K562 (cell line): ENCODE data around the gene ARHGEF16. TPM values are rescaled to one million over a fixed set of nuclear protein-coding genes. Genes with fewer than 3 reads are reported as not detected.

Source experiments
- ATAC-seq: fragments of 200-7000 bp; cut with Tn5 transposase; 3 replicates; pipeline ENCODE4 v1.9.1; 2020; ENCODE audit warnings: moderate library complexity
- BruUV-seq: library from RNA; stranded (reverse); fragments of 400-500 nt; replicated peaks from 2 replicates; lab custom pipeline; 2021; lab: Mats Ljungman, UMichigan
- CTCF ChIA-PET: fragments of 300-600 bp; formaldehyde crosslinking; extraction: SDS; loops from one replicate; lab custom pipeline; 2021; ENCODE audit warnings: low intra/inter-chr PET ratio; lab: Yijun Ruan, JAX
- POLR2A ChIA-PET: fragments of 300-600, 350-650 bp; sonication (Branson Sonifier 250); formaldehyde crosslinking; extraction: SDS; loops from one replicate; lab custom pipeline; 2021; ENCODE audit warnings: antibody characterized with exemption, inconsistent platforms; lab: Yijun Ruan, JAX
- DNase-seq, 4 experiments: peaks; one replicate each; pipeline versions ENCODE4 v3.0.0 to v3.0.0-alpha.2; 2011 to 2018; ENCODE audit warnings: low spot score in 3 of 4, mixed read lengths in 3 of 4; ENCODE audit errors: extremely low read depth in 1 of 4
- FAIRE-seq: peaks from 2 replicates; lab custom pipeline; 2011; peaks lifted over from hg19 to GRCh38; lab: Jason Lieb, UNC
- H2AFZ ChIP-seq: 2 replicates; pipeline ENCODE4 v1.6.0; 2011; ENCODE audit warnings: low read depth, low read length, control low read depth, inconsistent platforms
- H3K27ac ChIP-seq: fragments of 200-600 bp; 3 replicates; pipeline ENCODE4 v1.8.0; 2011; ENCODE audit warnings: low read depth, mild to moderate bottlenecking, control low read depth, inconsistent platforms, low read length, moderate library complexity, mixed read lengths; ENCODE audit errors: extremely low read depth
- H3K27me3 ChIP-seq, 2 experiments: fragments of 300-600 bp in 1 of 2; 2 replicates in 1 of 2; 3 replicates in 1 of 2; pipeline versions ENCODE4 v1.6.0 to v1.8.0; 2011; ENCODE audit warnings: inconsistent platforms in 2 of 2, low read length in 2 of 2, mild to moderate bottlenecking in 1 of 2, mixed read lengths in 1 of 2, moderate library complexity in 1 of 2; ENCODE audit not compliant: control insufficient read depth in 2 of 2, insufficient read depth in 2 of 2
- H3K36me3 ChIP-seq: fragments of 300-600 bp; 3 replicates; pipeline ENCODE4 v1.8.0; 2011; ENCODE audit warnings: mild to moderate bottlenecking, low read length, inconsistent platforms; ENCODE audit not compliant: control insufficient read depth, insufficient read depth
- H3K4me1 ChIP-seq, 2 experiments: fragments of 200-600 bp in 1 of 2; replicated peaks in 1 of 2; 2 replicates in 1 of 2; 3 replicates in 1 of 2; pipeline versions ENCODE4 v1.5.1 to v1.8.0; 2011; ENCODE audit warnings: inconsistent platforms in 2 of 2, low read length in 2 of 2, mild to moderate bottlenecking in 1 of 2, mixed read lengths in 1 of 2, moderate library complexity in 1 of 2; ENCODE audit not compliant: control insufficient read depth in 2 of 2, insufficient read depth in 2 of 2
- H3K4me2 ChIP-seq: 2 replicates; pipeline ENCODE4 v1.6.1; 2011; ENCODE audit warnings: low read length, control low read depth, inconsistent platforms, mixed read lengths; ENCODE audit not compliant: insufficient read depth
- H3K4me3 ChIP-seq: fragments of 200-600 bp; sonication (generic), shearing (Covaris generic); 2 replicates; pipeline ENCODE4 v1.5.1; 2016; ENCODE audit warnings: control low read depth, inconsistent platforms
- H3K79me2 ChIP-seq: fragments of 200-600 bp; 3 replicates; pipeline ENCODE4 v1.8.0; 2011; ENCODE audit warnings: low read length, inconsistent platforms; ENCODE audit not compliant: control insufficient read depth, insufficient read depth
- H3K9ac ChIP-seq, 2 experiments: 2 replicates each; pipeline versions ENCODE4 v1.6.0 to v1.6.1; 2011; ENCODE audit warnings: low read depth in 2 of 2, low read length in 2 of 2, control low read depth in 1 of 2, inconsistent platforms in 1 of 2, mild to moderate bottlenecking in 1 of 2, mixed read lengths in 1 of 2; ENCODE audit not compliant: insufficient read depth in 1 of 2
- H3K9me1 ChIP-seq: one replicate; pipeline ENCODE4 v1.6.0; 2011; ENCODE audit warnings: inconsistent platforms, mild to moderate bottlenecking, low read length, moderate library complexity; ENCODE audit not compliant: control insufficient read depth, insufficient read depth
- H3K9me3 ChIP-seq: replicated peaks from 2 replicates; pipeline ENCODE4 v1.5.1; 2011; ENCODE audit warnings: low read depth, low read length, inconsistent platforms; ENCODE audit not compliant: control insufficient read depth, insufficient read depth
- H4K20me1 ChIP-seq: replicated peaks from 2 replicates; pipeline ENCODE4 v1.6.1; 2011; ENCODE audit warnings: low read length, inconsistent platforms, mixed read lengths; ENCODE audit not compliant: control insufficient read depth, insufficient read depth
- CTCF ChIP-seq, 3 experiments: IDR thresholded peaks in 2 of 3; conservative IDR thresholded peaks in 1 of 3; 2 replicates each; pipeline ENCODE4 v1.5.1; 2011 to 2012; ENCODE audit warnings: low read length in 3 of 3, mild to moderate bottlenecking in 3 of 3, control low read depth in 2 of 3, improper control_type of control experiment in 1 of 3, inconsistent platforms in 1 of 3, low read depth in 1 of 3, mixed read lengths in 1 of 3, moderate library complexity in 1 of 3; ENCODE audit not compliant: insufficient read depth in 2 of 3
- RFX5 ChIP-seq: IDR thresholded peaks from 2 replicates; pipeline ENCODE4 v1.6.1; 2011; ENCODE audit warnings: low read depth, mild to moderate bottlenecking, improper control_type of control experiment, low read length
- WGBS: fragments of 100-300 bp; shearing (Covaris generic); methylation state at CpG from one replicate; pipeline ENCODE4 v1.1.6; 2016; ENCODE audit warnings: low coverage, mixed read lengths; ENCODE audit not compliant: insufficient coverage; ENCODE audit errors: missing lambda C conversion rate; 5-methylcytosine and 5-hydroxymethylcytosine counted together
- in situ Hi-C: fragments of 300-500 bp; cut with MboI; formaldehyde crosslinking; loops from 4 replicates; pipeline ENCODE4 v1.15.0; 2018; ENCODE audit warnings: inconsistent platforms, mixed read lengths
- intact Hi-C: fragments of 100-400 bp; cut with micrococcal nuclease; formaldehyde crosslinking; loops from 2 replicates; pipeline ENCODE4 v1.14.2; 2022
- polyA plus RNA-seq, 8 experiments: library from polyadenylated mRNA; depleted of rRNA in 4 of 8; stranded (reverse) in 5 of 8; unstranded in 3 of 8; fragments of >200 nt; fragmentation: Nextera tagmentation in 2 of 8; fragmentation: Illumina TruSeq in 1 of 8; extraction: Ambion mirVana in 2 of 8; extraction: Trizol in 1 of 8; gene quantifications; 2 replicates each; pipeline versions ENCODE4 v1.2.1 to v1.2.3, GENCODE V29; 2011 to 2014; ENCODE audit warnings: inconsistent platforms in 1 of 8, missing spikeins in 1 of 8
- total RNA-seq, 7 experiments: library from RNA; depleted of rRNA in 6 of 7; stranded (reverse); fragments of >200 nt in 6 of 7; fragmentation: Illumina TruSeq in 2 of 7; extraction: Trizol in 2 of 7; gene quantifications; 2 replicates each; pipeline versions ENCODE4 v1.2.1 to v1.2.3, GENCODE V29; 2011 to 2021; ENCODE audit warnings: low replicate concordance in 1 of 7

The ARHGEF16 gene
- total and polyA plus RNA-seq, 9 of the 15 experiments (the other 6 are each of a cell fraction or from before 2014, with no cell fraction given) = 0.15 to 1.2 (median 0.49) TPM; not detected in 2

GRCh38 chr1:3524556-3525203 lies 70.2 kb downstream of the ARHGEF16 start:
- Histone ChIP-seq H3K4me2 (no peak overlapping the region), H3K27ac (no peak overlapping the region), H2AFZ (no peak overlapping the region), H3K79me2 (no peaks in the 10 kb centered on the region), H4K20me1 (peaks cover 27% of the 10 kb centered on the region)
- 5% methylated on average over 20 of the region's 20 CpGs for WGBS
- no peak for FAIRE-seq
- POLR2A ChIA-PET = interaction anchor here (0.6 kb wide), 1 partner anchor 298 kb away, joined by 4 read pairs; no protein-coding TSS in a partner anchor
- intact Hi-C loops = no loop called here
- no TSS peak for BruUV-seq
- DNase-seq = peak in 1 of 4 experiments; percentile 27
- no peak for TF ChIP-seq RFX5
- peak in 2 of 3 experiments; percentile 20 to 21; a peak in 3 of 6 replicates for TF ChIP-seq CTCF (IDR thresholded peaks at IDR 0.05 in 2 of 3, conservative IDR thresholded peaks at IDR 0.05 in 1 of 3; ENCODE audit: insufficient read depth in 2 of 3, low read depth in 1 of 3, low read length in 3 of 3)
- TF ChIP-seq, all 486 proteins: peak for 1
- Histone ChIP-seq H3K36me3 (no peaks in the 10 kb centered on the region), H3K9me1 (no peaks in the 10 kb centered on the region), H3K9ac (no peak overlapping the region), H3K9me3 (no peaks in the 10 kb centered on the region), H3K4me1 (peaks cover 0 to 39% of the 10 kb centered on the region in 2 experiments; a peak in 2 of 5 replicates), H3K27me3 (peaks cover 25 to 86% of the 10 kb centered on the region in 2 experiments; a peak in 4 of 5 replicates), H3K4me3 (no peak overlapping the region)
- ATAC-seq = peak; percentile 56
- CTCF ChIA-PET = no interaction called here
- in situ Hi-C loops = no loop called here
